DMS114 treated with DMSO at 0.1 percent for 48 hours (cell line): ENCODE measurements around the gene CLDN18.

Experiments
- DNase-seq: peaks from one replicate; lab custom pipeline; 2025; ENCODE audit not compliant: unreplicated experiment; lab: John Stamatoyannopoulos, UW

Gene CLDN18

DNA sequence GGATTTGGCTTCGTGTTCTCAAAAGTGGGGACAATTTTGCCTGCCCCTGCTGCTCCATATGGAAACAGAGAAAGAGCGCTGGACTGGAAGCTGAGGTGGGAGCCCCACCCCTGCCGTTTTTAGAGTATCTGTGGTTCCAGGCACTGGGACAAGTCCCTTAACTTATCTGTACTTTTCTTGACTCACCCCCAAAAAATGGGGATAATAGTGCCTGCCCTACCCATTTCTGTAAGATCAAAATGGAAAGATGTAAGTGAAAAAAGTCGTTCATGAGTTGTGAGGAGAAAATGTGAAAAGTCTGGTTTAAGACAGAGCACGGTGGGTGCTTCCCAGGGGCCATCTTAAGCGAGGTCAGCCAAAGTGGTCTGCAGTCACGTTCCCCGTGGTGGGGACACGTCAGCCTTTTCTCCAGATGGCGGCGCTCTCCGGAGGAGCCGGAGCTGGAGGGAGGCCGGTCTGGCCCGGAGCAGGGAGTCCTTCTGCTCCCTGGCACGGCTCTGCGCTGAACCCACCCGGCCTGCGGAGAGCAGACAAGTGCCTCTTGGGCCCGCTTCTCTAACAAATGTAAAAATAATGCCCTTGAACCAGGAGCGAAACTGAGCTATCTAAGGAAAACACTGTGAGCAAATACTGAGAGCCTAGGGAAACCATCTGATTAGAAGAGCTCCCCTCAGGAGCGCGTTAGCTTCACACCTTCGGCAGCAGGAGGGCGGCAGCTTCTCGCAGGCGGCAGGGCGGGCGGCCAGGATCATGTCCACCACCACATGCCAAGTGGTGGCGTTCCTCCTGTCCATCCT lies at the start of gene CLDN18:
TSS of gene CLDN18 (plus strand) at position 690 of the 797 bp plus-strand sequence. CDS start at position 751, 61 bp downstream.
- no peak for DNase-seq

DNA sequence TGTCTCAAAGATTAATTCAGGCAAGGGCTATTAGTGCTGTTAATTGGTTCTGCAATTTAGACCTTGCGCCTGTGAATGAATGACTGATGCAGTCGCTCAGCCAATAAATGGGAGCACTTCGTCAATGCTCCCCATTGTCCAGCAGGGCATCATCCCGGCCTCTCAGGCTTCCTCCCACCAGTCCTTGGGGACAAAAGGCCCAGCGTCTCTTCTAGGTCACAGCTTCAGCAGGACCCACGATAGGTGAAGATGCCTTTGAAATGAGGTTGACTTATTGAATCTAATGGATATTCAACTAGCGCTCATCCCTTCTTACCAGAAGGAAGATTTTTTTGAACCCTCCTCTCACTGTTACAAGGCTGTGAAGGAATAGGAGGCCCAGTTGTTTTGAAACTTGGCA lies 47.7 kb upstream of the CLDN18 start:
- no peak for DNase-seq

DNA sequence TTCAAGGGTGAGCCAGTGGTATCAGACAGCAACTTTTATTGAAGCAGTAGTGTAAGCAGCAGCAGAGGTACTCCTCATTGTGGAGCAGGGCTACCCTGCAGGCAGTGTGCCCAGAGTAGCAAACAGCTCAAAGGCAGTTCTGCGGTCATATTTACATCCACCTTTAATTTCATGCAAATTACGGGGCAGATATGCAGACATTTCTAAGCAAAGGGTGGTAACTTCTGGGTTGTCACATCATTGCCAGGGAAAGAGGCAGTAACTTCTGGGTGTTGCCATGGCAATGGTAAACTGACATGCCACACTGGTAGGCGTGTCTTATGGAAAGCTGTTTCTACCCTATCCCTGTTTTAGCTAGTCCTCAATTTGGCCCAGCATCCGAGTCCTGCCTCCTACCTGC lies 46.5 kb upstream of the CLDN18 start:
- no peak for DNase-seq

DNA sequence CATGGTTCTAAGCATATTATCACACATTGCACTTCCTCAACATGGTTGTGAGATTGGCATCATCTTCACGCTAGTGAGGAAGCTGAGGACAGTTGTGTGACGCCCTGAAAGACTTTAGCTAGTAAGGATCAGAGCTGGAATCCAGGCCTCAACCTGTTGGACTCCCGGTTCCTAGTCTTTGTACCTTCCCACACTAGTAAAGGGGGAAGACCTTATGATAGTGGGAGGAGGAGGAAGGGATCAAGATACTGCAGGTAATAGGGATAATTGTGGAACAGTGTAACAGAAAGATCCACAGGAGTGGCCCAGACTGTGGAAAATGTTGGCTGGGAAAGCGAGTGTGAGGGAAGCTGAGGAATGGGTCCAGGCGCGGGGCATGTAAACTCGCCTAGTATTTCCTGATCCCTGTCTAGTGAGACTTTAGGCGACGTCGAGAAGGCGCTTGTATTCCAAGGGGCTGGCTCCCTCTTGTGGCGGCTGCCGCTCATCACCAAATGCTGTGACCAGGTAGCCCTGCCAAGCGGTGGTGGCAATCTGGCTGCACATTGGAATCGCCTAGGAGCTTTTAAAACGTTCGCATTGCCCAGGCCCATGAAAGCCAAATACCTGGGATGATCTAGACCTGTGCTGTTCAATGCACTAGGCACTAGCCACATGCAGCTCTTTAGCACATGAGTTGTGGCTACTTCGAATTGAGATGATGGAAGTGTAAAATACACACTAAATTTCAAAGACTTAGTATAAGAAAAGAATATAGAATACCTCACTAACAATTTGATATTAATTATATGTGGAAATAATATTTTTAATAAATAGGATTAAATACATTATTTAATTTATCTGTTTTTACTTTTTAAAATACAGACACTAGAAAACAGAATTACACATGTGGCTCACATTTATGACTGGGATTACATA lies 38.8 kb upstream of the CLDN18 start:
- peak; percentile 35 for DNase-seq

DNA sequence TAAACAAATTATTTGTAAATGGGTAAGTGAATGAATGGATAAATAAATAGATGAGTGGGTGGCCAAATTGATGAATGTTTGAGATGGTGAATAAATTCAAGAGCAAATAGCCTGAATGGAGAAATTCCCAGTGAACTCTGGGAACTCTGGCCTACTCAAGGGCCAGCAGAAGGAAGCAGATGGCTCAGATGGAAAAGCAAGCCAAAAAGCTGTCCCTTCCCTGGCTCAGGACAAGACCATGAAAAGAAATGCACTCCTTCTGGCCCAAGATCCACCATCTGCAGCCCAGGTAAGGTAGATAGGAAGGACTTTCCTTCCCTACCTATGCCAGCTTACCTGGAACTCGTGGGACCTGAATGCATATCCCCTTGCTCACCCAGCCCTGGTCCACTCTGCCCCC lies 37.6 kb upstream of the CLDN18 start:
- no peak for DNase-seq

DNA sequence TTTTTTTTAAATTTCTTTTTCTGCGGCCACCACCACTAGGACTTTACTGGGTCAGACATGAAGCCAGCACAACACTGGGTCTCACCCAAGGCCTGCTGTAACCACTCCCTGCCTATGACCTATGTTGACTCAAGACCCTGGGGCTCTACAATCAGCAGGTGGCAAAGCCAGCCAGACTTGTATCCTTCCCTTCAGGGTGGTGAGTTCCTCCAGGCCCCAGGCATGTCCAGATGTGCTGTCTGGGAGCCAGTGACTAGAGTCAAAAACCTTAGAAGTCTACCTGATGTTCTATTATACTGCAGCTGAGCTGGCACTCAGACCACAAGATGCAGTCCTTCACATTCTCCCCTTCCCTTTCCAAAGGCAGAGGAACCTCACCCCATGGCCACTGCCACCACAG lies 31.6 kb upstream of the CLDN18 start:
- DNase-seq: no peak

DNA sequence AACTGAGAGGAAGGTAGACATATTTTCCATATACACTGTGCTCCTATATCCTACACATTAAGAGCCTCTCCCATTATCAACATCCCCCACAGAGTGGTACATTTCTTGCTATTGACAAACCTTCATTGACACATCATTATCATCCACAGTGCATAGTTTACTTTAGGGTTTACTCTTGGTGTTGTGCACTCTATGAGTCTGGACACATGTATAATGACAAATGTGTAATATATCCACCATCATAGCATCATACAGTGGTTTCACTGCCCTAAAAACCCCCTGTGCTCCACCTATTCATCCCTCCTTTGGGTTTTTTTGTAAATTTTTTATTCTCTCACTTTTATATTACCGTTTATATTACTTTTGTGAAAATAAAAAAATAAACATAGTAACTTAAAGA lies 22.2 kb upstream of the CLDN18 start:
- DNase-seq: no peak

DNA sequence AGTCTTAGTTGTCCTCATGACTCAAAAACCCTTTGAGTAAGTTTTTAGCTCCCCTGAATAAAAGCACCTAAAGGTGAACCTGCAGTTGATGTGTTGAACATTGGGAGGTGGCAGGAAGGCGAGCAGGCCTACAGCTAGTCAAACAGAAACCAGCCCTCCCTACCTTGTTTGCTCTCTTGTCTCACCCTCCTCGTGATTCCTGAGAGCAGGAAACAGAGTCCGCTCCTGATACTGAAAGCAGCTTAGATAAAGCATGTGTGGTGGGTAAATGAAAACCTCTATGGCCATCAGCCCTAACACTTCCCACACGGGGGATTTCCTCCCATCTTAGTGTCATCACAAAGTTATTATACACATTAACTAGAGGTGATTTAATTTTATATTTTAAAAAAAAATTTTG lies 21.8 kb upstream of the CLDN18 start:
- DNase-seq: no peak

DNA sequence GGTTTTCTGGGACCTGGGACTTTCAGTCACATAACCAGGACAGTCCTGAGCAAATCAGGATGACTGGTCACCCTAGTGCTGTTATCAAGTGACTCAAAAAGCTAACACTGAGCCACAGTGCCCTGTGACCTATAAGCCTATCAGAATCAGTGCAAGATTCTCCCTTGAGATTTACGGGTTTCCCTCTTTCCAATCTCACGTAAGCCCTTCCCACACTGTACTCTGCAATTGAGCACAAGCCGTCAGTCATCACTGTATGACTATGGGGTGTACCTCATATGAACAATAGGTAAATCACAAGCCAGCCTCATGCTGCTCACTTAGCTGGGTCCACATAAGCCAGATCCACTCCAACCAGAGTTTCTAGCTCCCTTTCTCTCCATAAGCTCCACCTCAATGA lies 21.0 kb upstream of the CLDN18 start:
- DNase-seq: no peak

DNA sequence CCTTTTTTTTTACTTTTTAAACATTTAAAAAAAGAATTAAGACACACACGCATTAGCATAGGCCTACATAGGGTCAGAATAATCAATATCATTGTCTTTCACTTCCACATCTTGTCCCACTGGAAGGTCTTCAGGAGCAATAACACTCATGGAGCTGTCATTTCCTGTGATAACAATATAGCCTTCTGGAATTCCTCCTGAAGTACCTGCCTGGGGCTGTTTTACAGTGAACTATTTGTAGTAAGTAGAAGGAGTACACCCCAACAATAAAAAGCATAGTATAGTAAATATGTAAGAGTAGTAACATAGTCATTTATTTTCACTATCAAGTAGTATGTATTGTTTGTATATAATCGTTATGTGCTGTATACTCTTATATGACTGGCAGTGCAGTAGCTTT lies 19.5 kb upstream of the CLDN18 start:
- DNase-seq: no peak

DNA sequence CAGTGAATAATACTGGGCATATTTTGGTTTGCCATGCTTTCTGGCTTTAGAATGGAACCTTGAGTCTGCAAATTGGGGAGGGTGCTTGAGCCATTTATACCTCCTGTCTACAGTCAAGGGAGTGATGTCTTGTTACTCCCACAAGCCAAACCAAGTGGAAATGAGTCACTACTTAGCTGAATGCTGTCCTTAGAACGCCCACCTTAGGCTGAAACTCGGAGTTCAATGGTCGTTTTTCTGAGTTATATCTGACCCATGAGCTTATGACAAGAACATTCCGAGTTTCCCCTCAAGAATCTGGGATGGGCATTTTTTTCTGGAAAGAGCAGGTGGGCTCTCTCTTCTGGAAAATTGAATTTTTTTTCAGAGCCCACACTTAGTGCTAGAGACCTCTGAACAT lies 17.4 kb upstream of the CLDN18 start:
- DNase-seq: no peak

DNA sequence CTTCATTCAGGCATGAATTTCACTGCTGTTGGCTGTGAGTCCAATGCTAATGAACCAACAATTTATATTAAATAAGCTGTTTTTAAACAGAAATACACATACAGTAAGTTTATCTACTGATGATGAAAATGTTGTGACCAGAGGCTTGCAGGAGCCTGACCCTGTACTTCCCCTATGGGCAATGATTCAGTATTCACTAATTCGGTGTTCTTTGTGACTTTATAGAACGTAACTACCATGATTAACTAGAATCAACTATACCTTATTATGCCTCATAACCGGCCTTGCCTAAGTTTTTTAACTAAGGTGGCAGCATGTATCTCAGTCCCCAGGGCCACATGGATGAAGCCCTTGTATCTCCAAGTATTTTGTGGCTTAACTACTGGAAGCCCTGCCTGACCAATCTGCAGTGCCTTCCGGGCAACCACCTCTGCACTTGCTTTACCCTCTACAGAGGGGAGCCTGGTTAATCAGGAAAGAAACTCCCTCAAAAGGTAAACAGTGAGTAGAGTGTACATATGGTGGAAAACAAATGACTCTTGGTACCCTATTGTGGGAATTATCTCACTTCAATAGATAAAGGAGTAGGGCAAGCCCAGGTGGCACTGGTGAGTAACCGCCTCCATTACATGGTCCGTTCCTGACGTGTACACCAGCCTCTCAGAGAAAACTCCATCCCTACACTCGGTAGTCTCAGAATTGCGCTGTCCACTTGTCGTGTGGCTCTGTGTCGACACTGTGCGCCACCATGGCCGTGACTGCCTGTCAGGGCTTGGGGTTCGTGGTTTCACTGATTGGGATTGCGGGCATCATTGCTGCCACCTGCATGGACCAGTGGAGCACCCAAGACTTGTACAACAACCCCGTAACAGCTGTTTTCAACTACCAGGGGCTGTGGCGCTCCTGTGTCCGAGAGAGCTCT lies 11.6 kb upstream of the CLDN18 start:
- DNase-seq: no peak

DNA sequence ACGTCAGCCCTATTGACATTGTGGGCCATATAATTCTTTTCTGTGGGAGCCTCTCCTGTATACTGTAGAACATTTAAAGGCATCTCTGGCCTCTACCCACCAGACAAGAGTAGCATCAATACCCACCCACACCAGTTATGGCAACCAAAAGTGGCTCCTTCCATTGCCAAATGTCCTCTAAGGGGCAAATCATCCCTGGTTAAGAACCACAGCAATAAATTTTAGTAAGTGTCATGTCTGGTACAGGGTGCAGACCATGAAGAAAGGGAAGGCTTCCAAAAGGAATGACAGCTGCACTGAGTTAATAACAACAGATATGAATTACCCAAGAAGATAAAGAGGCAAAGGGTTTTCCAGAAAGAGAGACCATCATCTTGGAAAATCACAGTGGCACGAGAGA lies 6.9 kb upstream of the CLDN18 start:
- no peak for DNase-seq

DNA sequence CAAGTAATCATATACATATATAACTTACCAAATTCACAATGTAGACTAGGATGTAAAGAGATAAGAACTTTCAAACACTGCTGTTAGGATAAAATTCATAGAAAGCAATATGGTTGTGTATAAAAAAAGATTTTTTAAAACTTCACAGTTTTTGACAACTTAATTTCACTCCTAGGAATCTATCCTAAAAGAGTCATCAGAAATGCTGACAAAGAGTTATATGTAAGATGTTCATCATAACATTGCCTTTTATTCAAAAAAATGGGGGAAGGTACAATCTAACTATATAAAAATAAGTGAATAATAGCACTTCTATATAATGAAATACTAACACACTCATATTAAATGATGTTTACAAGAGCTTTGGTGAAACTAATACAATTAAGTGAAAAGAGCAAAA lies 4.3 kb upstream of the CLDN18 start:
- no peak for DNase-seq

DNA sequence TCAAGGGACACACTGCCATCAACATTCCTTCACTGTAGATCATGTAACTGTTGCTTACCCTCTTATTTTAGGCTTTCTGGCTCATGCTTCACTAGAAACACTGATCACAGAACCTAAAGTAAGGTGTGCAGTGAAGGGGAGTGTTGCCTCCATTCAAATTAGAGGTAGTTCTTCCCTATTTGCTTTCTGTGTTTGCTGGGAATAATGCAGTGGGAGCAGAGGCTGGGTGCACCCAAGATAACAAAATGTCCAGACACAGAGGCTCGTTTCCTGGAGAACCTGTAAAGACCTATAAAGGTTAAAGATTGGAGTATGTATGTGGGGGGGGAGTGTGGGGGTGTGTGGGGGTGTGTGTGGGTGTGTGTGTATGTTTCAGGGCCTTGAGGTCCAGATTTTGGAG lies 2.1 kb upstream of the CLDN18 start:
- DNase-seq: no peak

DNA sequence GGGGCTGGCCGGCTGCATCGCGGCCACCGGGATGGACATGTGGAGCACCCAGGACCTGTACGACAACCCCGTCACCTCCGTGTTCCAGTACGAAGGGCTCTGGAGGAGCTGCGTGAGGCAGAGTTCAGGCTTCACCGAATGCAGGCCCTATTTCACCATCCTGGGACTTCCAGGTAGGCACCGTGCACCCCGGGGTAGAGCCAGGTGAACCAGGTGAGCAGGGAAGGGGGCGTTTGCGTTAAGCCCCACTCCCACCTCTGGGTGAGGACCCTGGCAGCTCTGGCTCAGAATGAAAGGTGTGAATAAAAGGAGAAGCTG lies 267 bp downstream of the CLDN18 start:
- DNase-seq: no peak

DNA sequence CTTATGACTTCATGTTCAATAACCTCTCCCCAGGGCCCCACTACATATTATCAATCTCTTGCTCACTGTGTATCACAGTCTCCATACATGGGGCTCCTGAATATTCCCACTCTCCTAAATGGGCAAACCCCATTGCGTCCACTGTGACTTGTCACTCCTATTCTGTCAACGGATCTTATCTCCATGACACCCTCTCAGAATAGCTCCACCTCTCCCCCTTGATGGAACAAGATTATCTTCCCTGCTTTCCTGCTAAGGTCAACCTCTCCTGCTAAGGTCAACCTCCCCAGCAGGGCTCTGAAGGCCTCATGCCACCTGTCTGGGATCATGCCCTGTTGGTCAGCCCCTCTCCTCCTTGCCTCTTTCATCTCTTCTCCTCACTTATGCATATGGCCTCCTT lies 1.8 kb downstream of the CLDN18 start:
- no peak for DNase-seq

DNA sequence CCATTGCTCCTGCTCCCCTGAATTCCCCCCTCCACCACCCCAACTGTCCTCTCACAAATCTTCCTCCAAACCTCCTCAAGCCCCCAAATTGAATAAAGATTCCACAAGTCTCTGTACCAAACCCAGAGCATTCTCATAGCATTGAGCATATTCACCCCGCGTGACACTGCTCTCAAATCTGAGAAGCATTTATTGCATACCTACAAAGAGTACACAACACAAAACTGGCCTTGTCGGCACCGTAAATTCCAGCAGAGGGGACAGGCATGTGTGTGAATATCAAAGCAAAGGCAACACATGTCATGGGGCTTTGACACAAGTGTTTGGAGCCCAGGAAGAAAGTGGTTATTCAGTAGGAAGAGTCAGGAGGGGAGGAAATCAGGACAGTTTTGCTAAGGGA lies 2.6 kb downstream of the CLDN18 start:
- DNase-seq: no peak

DNA sequence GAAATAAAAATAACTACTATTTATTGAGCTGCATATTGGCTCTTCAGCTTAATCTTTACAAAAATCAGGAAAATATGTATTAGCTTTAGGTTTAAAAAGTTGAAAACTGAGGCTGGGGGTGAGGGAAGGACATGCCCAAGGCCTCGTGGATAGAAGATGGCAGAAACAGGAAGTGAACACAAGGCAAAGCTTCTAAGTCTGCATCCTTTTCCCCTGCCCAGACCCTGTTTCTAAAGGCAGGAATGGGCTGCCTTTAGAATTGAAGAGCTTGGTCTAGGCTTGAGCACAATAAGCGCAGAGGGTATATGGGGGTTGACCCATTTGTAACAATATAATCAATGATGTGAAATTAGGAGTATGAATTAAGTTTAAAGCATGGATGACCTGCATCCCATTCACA lies 6.1 kb downstream of the CLDN18 start:
- no peak for DNase-seq

DNA sequence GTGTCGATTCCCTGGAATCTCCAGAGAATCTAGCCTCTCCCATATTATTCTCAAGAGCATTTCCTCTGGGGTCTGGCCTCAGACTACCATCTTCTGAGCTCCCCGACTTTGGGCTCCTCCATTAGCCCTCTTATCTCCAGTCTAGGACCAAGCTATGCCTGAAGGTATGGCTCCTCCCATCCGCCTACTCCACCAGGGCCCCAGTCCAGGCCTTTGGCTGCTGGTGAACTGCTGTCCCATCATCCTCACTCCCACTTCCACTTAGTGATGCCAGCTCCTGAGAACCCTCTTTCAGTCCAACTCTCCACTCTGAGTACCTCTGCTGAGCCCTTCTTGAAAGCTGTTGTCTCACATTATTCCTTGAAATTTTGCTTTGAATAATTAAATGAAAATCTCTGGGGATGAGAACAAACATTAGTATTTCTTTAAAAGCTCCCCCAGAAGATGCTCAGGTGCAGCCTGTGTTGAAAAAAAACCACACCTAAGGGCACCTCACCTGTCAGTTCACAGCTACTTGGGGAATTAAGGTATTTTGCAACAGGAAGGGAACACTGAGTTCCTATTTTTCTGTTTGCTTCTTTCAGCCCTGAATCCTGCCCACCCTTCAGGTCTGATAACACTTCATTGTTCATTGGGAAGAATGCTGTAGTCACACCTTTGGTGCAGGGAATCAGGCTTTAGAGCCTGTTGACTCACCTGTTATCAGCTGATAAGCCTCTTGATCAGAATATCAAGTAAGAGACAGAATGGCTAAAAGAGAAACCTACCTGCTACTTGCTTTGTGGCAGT lies 9.5 kb downstream of the CLDN18 start:
- no peak for DNase-seq

DNA sequence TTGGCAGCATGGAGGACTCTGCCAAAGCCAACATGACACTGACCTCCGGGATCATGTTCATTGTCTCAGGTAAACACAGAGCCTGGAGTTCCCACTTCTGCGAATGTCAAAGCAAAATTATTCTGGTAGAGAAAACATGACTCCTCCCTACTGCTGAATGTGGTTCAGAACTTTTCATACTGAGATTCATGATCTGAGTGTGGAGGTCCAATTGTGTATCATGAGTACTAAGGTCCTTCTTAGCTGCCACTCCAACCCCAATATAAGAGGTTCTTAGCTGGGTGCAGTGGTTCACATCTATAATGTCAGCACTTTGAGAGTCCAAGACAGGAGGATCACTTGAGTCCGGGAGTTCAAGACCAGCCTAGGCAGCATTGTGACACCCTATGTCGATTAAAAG lies 13.8 kb downstream of the CLDN18 start:
- no peak for DNase-seq
